Ishikawa (cell line): ENCODE results near the gene CEP76.

Experiments used
- CREB1 ChIP-seq: IDR thresholded peaks from 2 replicates; pipeline ENCODE4 v1.6.1; 2012; ENCODE audit warnings: low read depth
- EGR1 ChIP-seq: IDR thresholded peaks from 2 replicates; pipeline ENCODE4 v1.6.1; 2012
- EP300 ChIP-seq: IDR thresholded peaks from 2 replicates; pipeline ENCODE4 v1.6.1; 2012; ENCODE audit warnings: borderline replicate concordance
- FOXM1 ChIP-seq: IDR thresholded peaks from 2 replicates; pipeline ENCODE4 v1.6.1; 2012; ENCODE audit warnings: low read depth, borderline replicate concordance
- NFIC ChIP-seq: IDR thresholded peaks from 2 replicates; pipeline ENCODE4 v1.6.1; 2012
- RAD21 ChIP-seq: IDR thresholded peaks from 2 replicates; pipeline ENCODE4 v1.6.1; 2012; ENCODE audit warnings: low read depth
- TAF1 ChIP-seq: IDR thresholded peaks from 2 replicates; pipeline ENCODE4 v1.6.1; 2012; ENCODE audit warnings: low read depth, mild to moderate bottlenecking
- TCF12 ChIP-seq: IDR thresholded peaks from 2 replicates; pipeline ENCODE4 v1.6.1; 2012; ENCODE audit warnings: low read depth
- YY1 ChIP-seq: IDR thresholded peaks from 2 replicates; pipeline ENCODE4 v1.6.1; 2012; ENCODE audit warnings: low read depth
- TF ChIP-seq, protein P1 (sequence below): IDR thresholded peaks from 2 replicates; pipeline ENCODE4 v1.6.1; 2012
- TF ChIP-seq, protein P2 (sequence below): IDR thresholded peaks from 2 replicates; pipeline ENCODE4 v1.6.1; 2012

GRCh38 chr18:12631831-12632477 is 70.6 kb downstream of the CEP76 start:
- TF ChIP-seq TAF1 (no peak), CREB1 (no peak), FOXM1 (no peak), RAD21 (no peak), YY1 (no peak), EGR1 (no peak), EP300 (no peak), NFIC (no peak), TCF12 (no peak)
- TF ChIP-seq, protein P1, sequence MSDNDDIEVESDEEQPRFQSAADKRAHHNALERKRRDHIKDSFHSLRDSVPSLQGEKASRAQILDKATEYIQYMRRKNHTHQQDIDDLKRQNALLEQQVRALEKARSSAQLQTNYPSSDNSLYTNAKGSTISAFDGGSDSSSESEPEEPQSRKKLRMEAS: no peak
- TF ChIP-seq, protein P2, sequence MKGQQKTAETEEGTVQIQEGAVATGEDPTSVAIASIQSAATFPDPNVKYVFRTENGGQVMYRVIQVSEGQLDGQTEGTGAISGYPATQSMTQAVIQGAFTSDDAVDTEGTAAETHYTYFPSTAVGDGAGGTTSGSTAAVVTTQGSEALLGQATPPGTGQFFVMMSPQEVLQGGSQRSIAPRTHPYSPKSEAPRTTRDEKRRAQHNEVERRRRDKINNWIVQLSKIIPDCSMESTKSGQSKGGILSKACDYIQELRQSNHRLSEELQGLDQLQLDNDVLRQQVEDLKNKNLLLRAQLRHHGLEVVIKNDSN: no peak
